NCI-H1930 (cell line): Measurements from ENCODE around the gene POU3F4.

Experiments used
- DNase-seq, 2 experiments: peaks; one replicate each; lab custom pipeline; 2025; lab: John Stamatoyannopoulos, UW

The POU3F4 gene

GRCh38 chrX:83508006-83508405 lies at the start of gene POU3F4:
Gene POU3F4, plus strand, starts transcription at chrX:83508290. Its CDS starts 35 bp downstream, at chrX:83508325.
- DNase-seq = no peak

- no peak for DNase-seq
Observed at GRCh38 chrX:83469551-83469950, 38.5 kb upstream of the POU3F4 start.

GRCh38 chrX:83495898-83496297 lies 12.2 kb upstream of the POU3F4 start:
- DNase-seq = no peak

GRCh38 chrX:83501003-83501402 lies 7.1 kb upstream of the POU3F4 start:
- no peak for DNase-seq

- DNase-seq = no peak
Observed at GRCh38 chrX:83501530-83501929, 6.6 kb upstream of the POU3F4 start.

GRCh38 chrX:83504721-83505479 lies 3.2 kb upstream of the POU3F4 start:
- no peak for DNase-seq

GRCh38 chrX:83508526-83509253 lies 600 bp downstream of the POU3F4 start:
- no peak for DNase-seq

- DNase-seq = no peak
Observed at GRCh38 chrX:83509254-83509801, 1.2 kb downstream of the POU3F4 start.

- no peak for DNase-seq
Observed at GRCh38 chrX:83510510-83511062, 2.5 kb downstream of the POU3F4 start.

- peak in 1 of 2 experiments; percentile 3 for DNase-seq
Observed at GRCh38 chrX:83511208-83511607, 3.1 kb downstream of the POU3F4 start.

- no peak for DNase-seq
Observed at GRCh38 chrX:83512111-83512510, 4.0 kb downstream of the POU3F4 start.

- DNase-seq = no peak
Observed at GRCh38 chrX:83516597-83516996, 8.5 kb downstream of the POU3F4 start.

GRCh38 chrX:83521905-83522304 lies 13.8 kb downstream of the POU3F4 start:
- no peak for DNase-seq

- DNase-seq = no peak
Observed at GRCh38 chrX:83529950-83530349, 21.9 kb downstream of the POU3F4 start.

- no peak for DNase-seq
Observed at GRCh38 chrX:83535417-83536196, 27.5 kb downstream of the POU3F4 start.
